UCSD-AML1 (cell line): ENCODE results near the gene TUBB2A.
"Not testable (repeated sequence)": the region's sequence is repeated elsewhere in the genome, so short reads cannot be mapped to it uniquely, and the experiment has no call there.

Experiments
- DNase-seq: peaks from one replicate; lab custom pipeline; 2025; ENCODE audit not compliant: unreplicated experiment; lab: John Stamatoyannopoulos, UW

The TUBB2A gene

GRCh38 chr6:3157131-3157933 lies at the start of gene TUBB2A:
TUBB2A (minus strand) TSS chr6:3157544; CDS start chr6:3157463, 81 bp downstream.
- peak; percentile 38 for DNase-seq

GRCh38 chr6:3206339-3207015 lies 49.1 kb upstream of the TUBB2A start:
- DNase-seq = no peak

GRCh38 chr6:3205913-3206312 lies 48.6 kb upstream of the TUBB2A start:
- no peak for DNase-seq

GRCh38 chr6:3204921-3205320 lies 47.6 kb upstream of the TUBB2A start:
- no peak for DNase-seq

- no peak for DNase-seq
Measured at GRCh38 chr6:3202999-3203696, 45.8 kb upstream of the TUBB2A start.

GRCh38 chr6:3201388-3201787 lies 44.0 kb upstream of the TUBB2A start:
- no peak for DNase-seq

GRCh38 chr6:3200682-3201081 lies 43.3 kb upstream of the TUBB2A start:
- DNase-seq = no peak

GRCh38 chr6:3199382-3199781 lies 42.0 kb upstream of the TUBB2A start:
- no peak for DNase-seq

- DNase-seq = not testable (repeated sequence)
Measured at GRCh38 chr6:3197734-3198133, 40.4 kb upstream of the TUBB2A start.

- DNase-seq = no peak
Measured at GRCh38 chr6:3196770-3197169, 39.4 kb upstream of the TUBB2A start.

- DNase-seq = no peak
Measured at GRCh38 chr6:3195695-3196497, 38.6 kb upstream of the TUBB2A start.

- DNase-seq = no peak
Measured at GRCh38 chr6:3195420-3195694, 38.0 kb upstream of the TUBB2A start.

- DNase-seq = no peak
Measured at GRCh38 chr6:3194535-3195419, 37.4 kb upstream of the TUBB2A start.

- DNase-seq = no peak
Measured at GRCh38 chr6:3193102-3193849, 35.9 kb upstream of the TUBB2A start.

- no peak for DNase-seq
Measured at GRCh38 chr6:3190779-3191178, 33.4 kb upstream of the TUBB2A start.

GRCh38 chr6:3190056-3190455 lies 32.7 kb upstream of the TUBB2A start:
- DNase-seq = no peak

GRCh38 chr6:3189192-3189591 lies 31.8 kb upstream of the TUBB2A start:
- DNase-seq = not testable (repeated sequence)

- DNase-seq = no peak
Measured at GRCh38 chr6:3188262-3188661, 30.9 kb upstream of the TUBB2A start.

GRCh38 chr6:3186974-3187382 lies 29.6 kb upstream of the TUBB2A start:
- DNase-seq = no peak

- DNase-seq = no peak
Measured at GRCh38 chr6:3183066-3183465, 25.7 kb upstream of the TUBB2A start.
